ENCODE measurements around the gene SLC7A4. TPM values are rescaled to one million over a fixed set of nuclear protein-coding genes. Genes with fewer than 3 reads are reported as not detected.

The SLC7A4 gene
- total RNA-seq, 1 donor from 2014 or later: not detected

- no peak for DNase-seq (ENCODE audit: extremely low read depth, low read depth, low spot score)
Measured at GRCh38 chr22:20989323-20990138, 42.8 kb downstream of the SLC7A4 start.

- DNase-seq (ENCODE audit: extremely low read depth, low read depth, low spot score): no peak
Measured at GRCh38 chr22:20988573-20989322, 43.6 kb downstream of the SLC7A4 start.

- DNase-seq (ENCODE audit: extremely low read depth, low read depth, low spot score): no peak
Measured at GRCh38 chr22:20987375-20987774, 45.0 kb downstream of the SLC7A4 start.

GRCh38 chr22:20986365-20986764, 46.0 kb downstream of the SLC7A4 start:
- no peak for DNase-seq (ENCODE audit: extremely low read depth, low read depth, low spot score)

DNA sequence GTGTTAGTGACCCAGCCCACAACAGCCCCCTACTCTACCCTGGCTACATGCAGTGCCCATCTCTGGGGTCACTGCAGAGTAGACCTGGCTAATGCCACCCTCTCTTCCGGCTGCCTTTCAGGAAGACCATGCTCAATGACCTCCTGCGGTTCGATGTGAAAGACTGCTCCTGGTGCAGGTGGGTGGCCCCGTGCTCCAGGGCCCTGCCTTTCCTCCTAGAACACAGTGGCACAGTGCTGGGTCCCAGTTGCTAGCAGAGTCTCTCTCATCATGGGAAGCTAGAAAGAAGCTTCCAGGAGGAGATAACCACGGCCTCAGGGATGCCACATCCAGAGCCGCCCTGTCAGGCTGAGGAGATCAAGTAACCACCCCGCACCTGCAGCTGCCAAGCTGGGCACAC, 46.6 kb downstream of the SLC7A4 start:
- no peak for DNase-seq (ENCODE audit: extremely low read depth, low read depth, low spot score)

DNA sequence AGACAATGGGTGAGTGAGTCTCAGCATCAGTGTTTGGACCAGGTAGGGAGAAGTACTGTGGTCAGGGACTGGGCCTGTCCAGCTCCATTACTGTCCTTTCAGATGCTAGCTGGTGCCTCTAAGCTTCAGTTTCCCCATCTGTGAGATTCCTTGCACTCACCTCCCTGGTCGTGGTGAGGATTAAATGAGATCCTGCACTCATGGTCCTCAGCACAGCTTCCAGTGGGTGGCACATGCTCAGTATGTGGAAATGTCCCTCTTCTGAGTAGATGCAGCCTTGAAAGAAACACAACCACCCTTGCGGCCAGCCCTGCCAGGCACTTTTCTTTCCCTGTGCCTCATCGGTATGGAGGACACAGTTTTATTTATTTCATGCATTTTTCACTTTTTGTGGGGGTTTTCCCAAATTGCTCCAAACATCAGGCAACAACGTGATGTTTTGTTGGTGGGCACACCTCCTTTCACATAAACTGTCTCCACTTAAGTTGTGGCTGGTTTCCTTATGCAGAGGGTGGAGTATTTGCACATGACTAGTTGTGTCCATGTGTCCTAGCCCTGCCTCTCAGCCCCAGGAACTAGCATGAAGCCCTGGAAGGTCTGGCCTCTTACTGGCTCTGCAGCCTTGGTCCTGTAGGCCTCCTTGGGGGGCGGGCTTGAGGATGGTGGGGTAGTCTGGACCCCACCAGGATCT, 49.1 kb downstream of the SLC7A4 start:
- no peak for DNase-seq (ENCODE audit: extremely low read depth, low read depth, low spot score)

GRCh38 chr22:20982563-20982882, 49.8 kb downstream of the SLC7A4 start:
- no peak for DNase-seq (ENCODE audit: extremely low read depth, low read depth, low spot score)

GRCh38 chr22:20981787-20982562, 50.4 kb downstream of the SLC7A4 start, which contains the start of gene LZTR1:
LZTR1 (plus strand) TSS chr22:20982297; CDS start chr22:20982372, 75 bp downstream.
- no peak for DNase-seq (ENCODE audit: extremely low read depth, low read depth, low spot score)

GRCh38 chr22:20980938-20981722, 51.2 kb downstream of the SLC7A4 start:
- DNase-seq (ENCODE audit: extremely low read depth, low read depth, low spot score): no peak

GRCh38 chr22:20980523-20980922, 51.8 kb downstream of the SLC7A4 start:
- DNase-seq (ENCODE audit: extremely low read depth, low read depth, low spot score): no peak

DNA sequence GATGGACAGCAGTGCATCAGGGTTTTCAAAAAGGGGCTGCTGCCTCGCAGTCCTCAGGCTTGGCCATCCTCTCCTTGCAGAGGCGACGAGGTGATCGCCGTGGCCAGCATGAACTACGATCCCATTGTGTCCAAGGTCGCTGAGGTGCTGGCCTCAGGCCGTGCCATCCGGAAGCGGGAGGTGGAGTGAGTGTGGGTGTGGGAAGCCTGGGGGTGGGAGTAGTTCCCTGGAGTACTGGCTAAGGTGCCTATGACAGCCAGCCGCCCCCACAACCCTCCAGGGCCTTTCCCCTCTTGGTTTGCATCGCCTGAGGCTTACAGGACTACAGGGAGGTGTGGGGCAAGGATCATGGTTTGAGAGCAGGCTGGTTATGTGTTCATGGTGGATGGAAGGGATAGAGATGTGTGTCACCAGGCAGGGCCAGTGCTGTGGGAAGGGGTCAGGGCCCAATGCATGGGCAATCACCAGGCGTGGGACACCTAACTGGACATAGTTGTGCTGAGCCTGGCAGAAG, 52.4 kb downstream of the SLC7A4 start:
- DNase-seq (ENCODE audit: extremely low read depth, low read depth, low spot score): no peak

DNA sequence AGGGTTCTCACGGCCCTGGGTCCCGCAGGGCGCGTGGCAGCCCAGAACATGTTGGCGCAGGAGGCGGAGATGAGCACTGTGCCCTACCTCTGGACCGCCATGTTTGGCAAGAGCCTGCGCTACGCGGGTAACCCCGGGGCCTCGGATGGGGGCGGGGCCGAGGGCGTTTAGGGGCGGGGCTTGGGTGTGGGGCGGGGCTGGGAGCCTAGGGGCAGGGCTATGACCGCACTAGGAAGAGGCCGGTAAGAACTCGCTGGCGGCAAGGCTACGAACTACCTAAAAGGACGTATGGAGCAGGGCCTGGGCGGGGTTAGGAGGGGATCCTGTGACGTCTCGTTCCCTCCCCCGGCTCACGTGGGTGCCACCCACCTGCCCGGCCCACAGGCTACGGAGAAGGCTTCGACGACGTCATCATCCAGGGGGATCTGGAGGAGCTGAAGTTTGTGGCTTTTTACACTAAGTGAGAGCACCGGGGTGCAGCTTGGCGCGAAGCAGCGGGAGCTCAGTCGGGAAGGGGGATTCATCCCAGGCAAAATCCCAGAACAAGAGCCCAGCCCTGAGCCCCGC, 53.0 kb downstream of the SLC7A4 start:
- no peak for DNase-seq (ENCODE audit: extremely low read depth, low read depth, low spot score)

Other genes starting within 250 kb of the SLC7A4 start
- gene PI4KA, start 173.8 kb downstream of the SLC7A4 start, total RNA-seq: 37.6 and 62.8 TPM in 2 replicates
- gene SNAP29, start 173.6 kb downstream of the SLC7A4 start, total RNA-seq: 18.2 and 30.9 TPM in 2 replicates
- gene CRKL, start 115.2 kb downstream of the SLC7A4 start, total RNA-seq: 37.8 and 51.5 TPM in 2 replicates
- 0.18 TPM in 1 of 2 replicates, not detected in the other for gene AIFM3, start 65.3 kb downstream of the SLC7A4 start, total RNA-seq
- 43.9 and 59.2 TPM in 2 replicates for gene LZTR1, start 50.3 kb downstream of the SLC7A4 start, total RNA-seq
- 15.6 and 19.7 TPM in 2 replicates for gene THAP7, start 30.4 kb downstream of the SLC7A4 start, total RNA-seq
- gene P2RX6, start 17.4 kb downstream of the SLC7A4 start, total RNA-seq: 0.18 TPM in 1 of 2 replicates, not detected in the other
- gene LRRC74B, start 13.4 kb upstream of the SLC7A4 start, total RNA-seq: not detected in 2 replicates

Data from glomerular endothelial cell (primary cell).